HG02970 (cell line): ENCODE results near the gene SHQ1.
"Not testable (repeated sequence)": the region's sequence is repeated elsewhere in the genome, so short reads cannot be mapped to it uniquely, and the experiment has no call there.

Source experiments
- ATAC-seq: cut with Tn5 transposase; IDR thresholded peaks from one replicate; pipeline ENCODE4 v1.9.1; 2021; ENCODE audit warnings: mild to moderate bottlenecking, moderate library complexity, moderate number of reproducible peaks; ENCODE audit not compliant: unreplicated experiment, low FRiP score

The SHQ1 gene

DNA sequence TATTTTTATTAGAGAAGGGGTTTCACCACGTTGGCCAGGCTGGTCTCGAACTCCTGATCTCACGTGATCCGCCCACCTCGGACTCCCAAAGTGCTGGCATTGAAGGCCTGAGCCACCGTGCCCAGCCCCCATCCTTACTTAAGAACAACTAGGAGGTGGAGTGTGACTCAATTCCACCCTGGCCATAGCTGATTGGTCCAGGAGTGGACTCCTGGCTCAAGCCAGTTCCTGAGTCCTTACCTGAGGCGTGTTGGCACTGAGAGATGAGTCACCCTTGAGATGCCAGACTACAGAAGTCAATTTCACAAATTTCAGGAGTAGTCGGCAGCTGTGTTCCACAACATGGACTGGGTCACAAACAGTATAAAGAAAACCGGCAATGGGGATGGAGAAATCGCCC is 124.2 kb downstream of the SHQ1 start:
- no peak for ATAC-seq

DNA sequence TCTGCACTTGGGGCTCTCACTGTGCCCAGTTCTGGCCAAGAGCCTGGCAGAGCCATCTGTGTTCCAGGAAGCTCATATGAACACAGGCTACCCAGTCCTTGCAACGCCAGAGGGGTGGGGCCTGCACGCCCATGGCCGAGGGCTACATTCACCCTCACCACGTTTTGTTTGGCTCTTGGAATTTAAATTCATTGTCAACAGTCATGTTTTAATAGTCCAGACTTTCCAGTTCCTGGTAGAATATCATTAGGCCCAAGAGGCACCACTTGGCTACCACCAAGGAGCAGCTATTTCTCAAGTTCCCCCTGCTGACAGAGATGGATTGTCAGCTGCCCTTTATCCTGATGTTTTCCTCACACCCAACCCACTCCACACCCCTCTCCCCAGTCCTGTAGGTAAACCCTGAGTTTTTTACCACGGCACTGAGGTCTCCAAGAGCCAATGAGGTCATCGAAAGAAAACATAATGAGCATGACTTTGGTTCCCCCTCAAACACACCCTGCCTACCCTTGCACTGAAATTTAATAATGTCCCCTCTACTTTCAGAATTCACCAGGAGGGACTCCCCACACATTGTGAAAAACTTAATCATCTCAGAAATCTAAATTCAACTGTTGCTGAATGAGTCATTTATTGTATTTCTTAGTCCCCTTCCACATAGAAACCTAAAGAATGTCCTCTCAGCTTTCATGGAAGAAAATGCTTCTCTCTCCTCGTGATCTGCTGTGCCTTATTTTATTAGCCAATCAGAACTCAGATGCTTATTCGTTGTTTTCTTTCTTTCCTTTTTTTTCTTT is 125.1 kb downstream of the SHQ1 start:
- ATAC-seq, result no peak

DNA sequence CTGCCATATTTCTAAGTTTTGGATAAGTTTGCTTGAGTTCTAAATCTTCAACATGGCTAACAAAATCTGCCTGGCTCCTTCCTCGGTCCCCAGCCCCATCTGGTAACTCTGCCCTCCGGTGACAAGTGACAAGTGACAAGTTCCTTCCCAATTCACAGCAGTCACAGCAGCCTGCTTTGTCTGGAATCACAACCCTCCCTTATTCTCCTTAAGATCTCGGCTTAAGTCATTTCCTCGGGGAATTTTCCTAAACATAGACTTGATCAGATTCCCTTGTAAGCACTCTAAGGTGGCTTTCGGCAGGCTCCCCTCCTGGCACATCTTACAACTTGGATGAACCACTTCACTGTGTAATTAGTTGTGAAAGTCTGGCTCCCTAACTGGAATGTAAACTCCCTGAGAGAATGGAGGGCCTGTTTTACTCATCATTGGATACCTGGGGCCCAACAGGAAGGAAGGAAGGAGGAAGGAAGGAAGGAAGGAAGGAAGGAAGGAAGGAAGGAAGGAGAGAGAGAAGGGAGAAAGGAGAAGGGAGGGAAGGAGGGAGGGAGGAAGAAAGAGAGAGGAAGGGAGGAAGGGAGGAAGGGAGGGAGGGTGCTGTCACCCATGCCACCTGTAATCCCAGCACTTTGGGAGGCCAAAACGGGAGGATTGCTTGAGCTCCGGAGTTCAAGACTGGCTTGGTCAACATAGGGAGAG is 126.4 kb downstream of the SHQ1 start:
- no peak for ATAC-seq

DNA sequence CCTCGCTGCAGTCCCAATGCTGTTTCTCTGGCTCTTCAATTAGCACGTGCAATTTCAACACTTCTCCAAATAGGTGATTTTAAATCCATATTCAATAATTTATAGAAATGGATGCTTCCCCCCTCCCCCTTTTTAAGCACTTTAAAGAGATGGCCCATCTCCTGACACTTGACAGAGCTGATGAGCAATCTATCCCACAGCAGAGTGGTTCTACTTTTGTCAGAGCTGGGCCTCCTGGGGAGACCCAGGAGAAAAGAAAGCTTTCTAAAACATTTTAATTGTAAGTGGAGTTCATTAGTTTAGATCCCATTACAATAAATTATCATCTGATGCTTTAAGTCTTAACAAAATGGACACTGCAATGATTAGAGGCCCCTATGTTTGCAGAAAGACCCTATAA is 127.7 kb downstream of the SHQ1 start:
- ATAC-seq, result no peak

DNA sequence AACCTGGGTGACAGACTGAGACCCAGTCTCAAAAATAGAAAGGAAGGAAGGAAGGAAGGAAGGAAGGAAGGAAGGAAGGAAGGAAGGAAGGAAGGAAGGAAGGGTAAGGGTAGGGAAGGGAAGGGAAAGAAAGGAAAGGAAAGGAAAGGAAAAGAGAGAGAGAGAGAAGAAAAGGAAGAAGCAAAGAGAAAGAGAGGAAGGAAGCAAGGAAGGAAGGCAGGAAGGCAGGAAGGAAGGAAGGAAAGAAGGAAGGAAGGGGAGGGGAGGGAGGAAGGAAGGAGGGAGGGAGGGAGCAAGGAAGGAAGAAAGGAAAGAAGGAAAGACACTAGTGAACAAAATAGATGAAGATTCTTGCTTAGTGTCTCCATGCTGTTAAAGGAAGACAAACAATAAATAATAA is 129.1 kb downstream of the SHQ1 start:
- no peak for ATAC-seq

DNA sequence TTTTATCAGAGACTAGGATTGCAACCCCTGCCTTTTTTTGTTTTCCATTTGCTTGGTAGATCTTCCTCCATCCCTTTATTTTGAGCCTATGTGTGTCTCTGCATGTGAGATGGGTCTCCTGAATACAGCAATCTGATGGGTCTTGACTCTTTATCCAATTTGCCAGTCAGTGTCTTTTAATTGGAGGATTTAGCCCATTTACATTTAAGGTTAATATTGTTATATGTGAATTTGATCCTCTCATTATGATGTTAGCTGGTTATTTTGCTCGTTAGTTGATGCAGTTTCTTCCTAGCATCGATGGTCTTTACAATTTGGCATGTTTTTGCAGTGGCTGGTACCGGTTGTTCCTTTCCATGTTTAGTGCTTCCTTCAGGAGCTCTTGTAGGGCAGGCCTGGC is 134.1 kb downstream of the SHQ1 start:
- not testable (repeated sequence) for ATAC-seq

DNA sequence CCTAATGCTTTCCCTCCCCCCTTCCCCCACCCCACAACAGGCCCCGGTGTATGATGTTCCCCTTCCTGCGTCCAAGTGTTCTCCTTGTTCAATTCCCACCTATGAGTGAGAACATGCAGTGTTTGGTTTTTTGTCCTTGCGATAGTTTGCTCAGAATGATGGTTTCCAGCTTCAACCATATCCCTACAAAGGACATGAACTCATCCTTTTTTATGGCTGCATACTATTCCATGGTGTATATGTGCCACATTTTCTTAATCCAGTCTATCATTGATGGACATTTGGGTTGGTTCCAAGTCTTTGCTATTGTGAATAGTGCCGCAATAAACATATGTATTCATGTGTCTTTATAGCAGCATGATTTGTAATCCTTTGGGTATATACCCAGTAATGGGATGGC is 137.8 kb downstream of the SHQ1 start:
- ATAC-seq, result not testable (repeated sequence)

DNA sequence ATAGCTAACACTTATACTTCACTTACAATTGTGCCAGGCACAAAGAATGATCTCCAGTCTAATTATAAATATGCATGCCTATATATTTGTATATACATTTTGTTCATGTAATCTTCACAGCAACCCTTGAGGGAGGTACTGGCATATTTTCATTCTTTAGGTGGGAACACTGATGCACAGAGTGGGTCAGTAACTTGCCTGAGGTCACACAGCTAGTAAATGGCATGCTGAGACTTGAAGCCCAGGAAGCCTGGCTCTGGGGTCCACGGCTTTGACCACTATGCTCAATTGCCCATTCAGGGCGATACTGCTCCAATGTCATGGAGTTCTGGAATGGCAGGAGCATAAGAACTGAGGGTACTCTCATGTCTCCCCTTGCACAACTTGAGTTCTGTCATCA is 139.8 kb downstream of the SHQ1 start:
- ATAC-seq, result no peak

DNA sequence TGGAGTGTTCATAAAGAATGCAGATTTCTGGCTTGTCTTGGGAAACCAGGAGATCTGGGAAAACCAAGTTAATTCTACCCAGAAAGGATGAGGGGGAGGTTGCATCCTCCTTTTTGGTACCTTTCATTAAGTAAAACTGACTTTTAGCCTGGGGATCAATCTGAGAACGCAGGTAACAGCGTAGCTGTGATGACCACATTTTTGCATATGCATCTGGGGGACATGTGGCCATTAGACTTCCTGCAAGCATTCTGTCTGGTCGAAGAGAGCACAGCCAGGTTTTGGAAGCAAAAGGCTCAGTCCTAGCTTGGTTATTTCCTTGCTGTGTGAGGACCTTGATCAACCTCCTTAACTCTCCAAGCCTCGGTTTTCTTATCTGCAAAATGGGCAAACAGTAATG is 145.2 kb downstream of the SHQ1 start:
- ATAC-seq, result no peak

DNA sequence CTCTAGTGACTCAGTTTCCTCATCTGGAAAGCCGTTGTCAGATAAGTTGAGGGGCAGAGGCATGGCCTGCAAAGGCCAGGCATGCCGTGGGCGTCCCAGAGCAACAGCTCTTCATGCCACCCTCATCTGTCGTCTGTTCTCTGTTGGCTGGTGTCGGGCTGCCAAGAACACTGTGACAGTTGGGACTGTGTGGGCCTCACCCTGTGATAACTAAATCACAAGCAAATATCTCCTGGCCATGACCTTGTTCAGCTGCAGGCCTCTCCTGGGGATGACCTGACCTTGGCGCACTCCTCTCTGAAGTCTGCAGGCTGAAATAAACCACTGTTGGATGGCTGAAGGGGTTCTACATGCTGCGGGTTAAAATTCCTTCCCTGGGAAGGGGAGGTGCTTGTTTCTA is 145.9 kb downstream of the SHQ1 start:
- no peak for ATAC-seq

DNA sequence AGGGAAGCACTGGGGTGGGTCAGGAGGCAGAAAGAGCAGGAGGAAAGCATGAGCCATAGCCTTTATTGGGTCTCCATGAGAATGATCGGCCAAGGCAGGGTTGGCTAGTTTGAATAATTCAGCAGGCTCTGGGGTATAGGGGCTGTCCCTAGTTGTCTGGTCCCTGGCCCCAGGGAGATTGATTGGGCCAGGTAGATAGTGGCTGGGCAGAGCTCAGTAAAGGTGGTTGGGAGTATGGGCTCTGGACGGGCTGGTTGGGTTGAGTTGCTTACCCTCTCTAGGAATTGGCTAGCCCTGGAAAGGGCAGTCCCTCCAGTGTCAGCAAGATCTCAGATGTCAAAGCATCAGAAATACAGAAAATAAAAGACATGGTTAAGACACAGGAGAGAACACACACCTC is 148.1 kb downstream of the SHQ1 start:
- ATAC-seq, result no peak

DNA sequence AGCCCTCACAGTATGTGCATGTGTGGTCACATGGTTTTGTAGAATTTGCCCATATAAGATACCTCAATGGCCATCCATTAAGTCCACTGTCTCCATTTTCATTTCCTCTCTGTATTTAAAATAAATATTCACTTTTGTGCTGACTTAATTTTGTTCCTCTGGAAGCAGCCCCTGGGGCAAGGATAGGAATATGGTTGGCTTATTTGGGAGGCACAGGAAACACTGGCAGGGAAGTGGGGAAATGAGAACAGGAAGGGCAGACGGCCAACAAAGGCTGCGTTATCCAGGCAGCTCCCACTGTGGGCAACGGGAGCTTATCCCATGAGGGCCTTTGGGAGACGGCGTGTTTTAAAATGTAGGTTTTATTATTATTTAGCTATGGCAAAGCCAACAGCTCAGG is 148.6 kb downstream of the SHQ1 start:
- no peak for ATAC-seq
